IMR-90 (cell line): ENCODE results near the gene WDR5. TPM values are rescaled to one million over a fixed set of nuclear protein-coding genes. Genes with fewer than 3 reads are reported as not detected.

Experiments used
- ATAC-seq: fragments of 200-7000 bp; cut with Tn5 transposase; 2 replicates; pipeline ENCODE4 v1.9.1; 2020; ENCODE audit warnings: low read depth, mild to moderate bottlenecking, moderate library complexity
- BruUV-seq: library from RNA; stranded (reverse); fragments of 400-500 nt; replicated peaks from 2 replicates; lab custom pipeline; 2021; lab: Mats Ljungman, UMichigan
- CTCF ChIA-PET: fragments of 300-600 bp; formaldehyde crosslinking; extraction: SDS; loops from one replicate; lab custom pipeline; 2021; ENCODE audit warnings: antibody characterized with exemption; lab: Yijun Ruan, JAX
- POLR2A ChIA-PET: fragments of 300-600 bp; sonication (Branson Sonifier 250); formaldehyde crosslinking; loops from one replicate; lab custom pipeline; 2022; ENCODE audit warnings: antibody characterized with exemption; ENCODE audit not compliant: unreplicated experiment; lab: Charles Lee
- DNase-seq: peaks from one replicate; pipeline ENCODE4 v3.0.0; 2013
- H2AFZ ChIP-seq: replicated peaks from 2 replicates; pipeline ENCODE3; 2013; ENCODE audit warnings: low read length, mild to moderate bottlenecking; ENCODE audit not compliant: poor library complexity
- H2AK5ac ChIP-seq: 2 replicates; pipeline ENCODE4 v1.6.1; 2013; ENCODE audit warnings: low read depth, low read length, inconsistent platforms
- H2AK9ac ChIP-seq: replicated peaks from 2 replicates; pipeline ENCODE3; 2013; ENCODE audit warnings: mild to moderate bottlenecking, low read depth, low read length, moderate library complexity; ENCODE audit not compliant: poor library complexity
- H2BK120ac ChIP-seq: 2 replicates; pipeline ENCODE4 v1.6.1; 2013; ENCODE audit warnings: low read depth, low read length, inconsistent platforms
- H2BK15ac ChIP-seq: 3 replicates; pipeline ENCODE4 v1.6.1; 2013; ENCODE audit warnings: low read depth, low read length, inconsistent platforms
- H2BK20ac ChIP-seq: 2 replicates; pipeline ENCODE4 v1.6.1; 2013; ENCODE audit warnings: low read depth, mild to moderate bottlenecking, inconsistent platforms, low read length, moderate library complexity
- H2BK5ac ChIP-seq: 2 replicates; pipeline ENCODE4 v1.6.1; 2013; ENCODE audit warnings: mild to moderate bottlenecking, low read depth, low read length, inconsistent platforms; ENCODE audit not compliant: poor library complexity, severe bottlenecking
- H3K14ac ChIP-seq: replicated peaks from 2 replicates; pipeline ENCODE4 v1.6.1; 2013; ENCODE audit warnings: low read depth, low read length, inconsistent platforms
- H3K18ac ChIP-seq: 2 replicates; pipeline ENCODE4 v1.6.1; 2013; ENCODE audit warnings: low read depth, low read length, control low read depth
- H3K23ac ChIP-seq: 2 replicates; pipeline ENCODE4 v1.6.1; 2013; ENCODE audit warnings: low read depth, low read length, inconsistent platforms
- H3K27ac ChIP-seq: 2 replicates; pipeline ENCODE4 v1.5.1; 2013; ENCODE audit warnings: mild to moderate bottlenecking, control low read depth, low read length; ENCODE audit not compliant: insufficient read depth
- H3K27me3 ChIP-seq: 2 replicates; pipeline ENCODE4 v1.6.1; 2013; ENCODE audit warnings: low read length; ENCODE audit not compliant: control insufficient read depth, insufficient read depth
- H3K36me3 ChIP-seq: 2 replicates; pipeline ENCODE4 v1.6.1; 2013; ENCODE audit warnings: low read length, mixed read lengths; ENCODE audit not compliant: control insufficient read depth, insufficient read depth
- H3K4ac ChIP-seq: 2 replicates; pipeline ENCODE4 v1.6.1; 2013; ENCODE audit warnings: low read depth, low read length, inconsistent platforms
- H3K4me1 ChIP-seq: 2 replicates; pipeline ENCODE4 v1.6.1; 2013; ENCODE audit warnings: low read length, mixed read lengths; ENCODE audit not compliant: control insufficient read depth, insufficient read depth
- H3K4me2 ChIP-seq: 2 replicates; pipeline ENCODE4 v1.6.1; 2013; ENCODE audit warnings: low read depth, mild to moderate bottlenecking, control low read depth, low read length, moderate library complexity
- H3K4me3 ChIP-seq: 2 replicates; pipeline ENCODE4 v1.5.1; 2013; ENCODE audit warnings: low read depth, mild to moderate bottlenecking, control low read depth, low read length, moderate library complexity; ENCODE audit not compliant: insufficient read depth
- H3K56ac ChIP-seq: 2 replicates; pipeline ENCODE4 v1.6.1; 2013; ENCODE audit warnings: low read length, inconsistent platforms; ENCODE audit not compliant: insufficient read depth; ENCODE audit errors: extremely low read depth
- H3K79me1 ChIP-seq, 2 experiments: 2 replicates each; pipeline ENCODE4 v1.6.1; 2013; ENCODE audit warnings: low read length in 2 of 2, inconsistent platforms in 1 of 2, low read depth in 1 of 2
- H3K9ac ChIP-seq: 2 replicates; pipeline ENCODE4 v1.6.1; 2013; ENCODE audit warnings: low read depth, low read length, control low read depth
- H3K9me1 ChIP-seq: 2 replicates; pipeline ENCODE4 v1.6.1; 2013; ENCODE audit warnings: low read length, inconsistent platforms; ENCODE audit not compliant: insufficient read depth
- H3K9me3 ChIP-seq: 2 replicates; pipeline ENCODE4 v1.6.1; 2013; ENCODE audit warnings: low read length; ENCODE audit not compliant: control insufficient read depth, insufficient read depth
- H4K20me1 ChIP-seq: 2 replicates; pipeline ENCODE4 v1.6.1; 2013; ENCODE audit warnings: low read length, inconsistent platforms; ENCODE audit not compliant: insufficient read depth
- H4K5ac ChIP-seq: 2 replicates; pipeline ENCODE4 v1.6.1; 2013; ENCODE audit warnings: mild to moderate bottlenecking, low read depth, low read length, control low read depth
- H4K8ac ChIP-seq, 2 experiments: 2 replicates each; pipeline ENCODE4 v1.6.1; 2013; ENCODE audit warnings: low read depth in 2 of 2, low read length in 2 of 2, control low read depth in 1 of 2, inconsistent platforms in 1 of 2
- H4K91ac ChIP-seq: 2 replicates; pipeline ENCODE4 v1.6.1; 2013; ENCODE audit warnings: low read depth, low read length, inconsistent platforms; ENCODE audit not compliant: insufficient read depth
- BHLHE40 ChIP-seq: fragments of 150-350 bp; IDR thresholded peaks from 2 replicates; pipeline ENCODE4 v1.6.1; 2016; ENCODE audit warnings: mild to moderate bottlenecking, low read depth, low read length
- CEBPB ChIP-seq: IDR thresholded peaks from 2 replicates; pipeline ENCODE4 v1.6.1; 2012; ENCODE audit warnings: low read depth, low read length, improper control_type of control experiment
- CHD1 ChIP-seq: IDR thresholded peaks from 2 replicates; pipeline ENCODE4 v1.6.1; 2012; ENCODE audit warnings: low read depth, low read length, improper control_type of control experiment
- FOS ChIP-seq: fragments of 150-350 bp; IDR thresholded peaks from 2 replicates; pipeline ENCODE4 v1.6.1; 2016; ENCODE audit warnings: low read depth, low read length
- MAFK ChIP-seq: IDR thresholded peaks from 2 replicates; pipeline ENCODE4 v1.6.1; 2012; ENCODE audit warnings: low read depth, low read length, improper control_type of control experiment
- MAZ ChIP-seq: IDR thresholded peaks from 2 replicates; pipeline ENCODE4 v1.6.1; 2012; ENCODE audit warnings: low read depth, mild to moderate bottlenecking, low read length, improper control_type of control experiment, moderate library complexity, borderline replicate concordance
- MXI1 ChIP-seq: IDR thresholded peaks from 2 replicates; pipeline ENCODE4 v1.6.1; 2012; ENCODE audit warnings: low read depth, mild to moderate bottlenecking, low read length, moderate library complexity, borderline replicate concordance
- NFE2L2 ChIP-seq: fragments of 150-350 bp; IDR thresholded peaks from 2 replicates; pipeline ENCODE4 v1.6.1; 2016; ENCODE audit warnings: low read depth, mild to moderate bottlenecking, low read length
- RAD21 ChIP-seq: IDR thresholded peaks from 2 replicates; pipeline ENCODE4 v1.6.1; 2012; ENCODE audit warnings: low read length, improper control_type of control experiment
- RFX5 ChIP-seq: IDR thresholded peaks from 2 replicates; pipeline ENCODE4 v1.8.0; 2012; ENCODE audit warnings: low read depth, mild to moderate bottlenecking, low read length, moderate library complexity
- WGBS, 2 experiments: methylation state at CpG; one replicate each; pipeline versions ENCODE4 v1.1.5 to v1.1.7; 2013; ENCODE audit warnings: missing lambda C conversion rate in 2 of 2; ENCODE audit not compliant: insufficient read length in 1 of 2; ENCODE audit errors: extremely low coverage in 2 of 2; 5-methylcytosine and 5-hydroxymethylcytosine counted together
- dilution Hi-C: fragments of 300-500 bp; cut with HindIII; formaldehyde crosslinking; loops from one replicate; pipeline ENCODE4 v1.14.3; 2018; ENCODE audit warnings: low sequenced_read_pairs; ENCODE audit not compliant: unreplicated experiment
- in situ Hi-C: fragments of 300-500 bp; cut with MboI; formaldehyde crosslinking; loops from 3 replicates; pipeline ENCODE4 v1.14.3; 2019; ENCODE audit warnings: low sequenced_read_pairs, inconsistent platforms, mixed read lengths
- intact Hi-C: fragments of 100-400 bp; cut with micrococcal nuclease; formaldehyde crosslinking; loops from 2 replicates; pipeline ENCODE4 v1.10.0; 2022
- polyA plus RNA-seq, 3 experiments: library from polyadenylated mRNA; depleted of rRNA; stranded (reverse); fragments of >200 nt; gene quantifications; 2 replicates each; pipeline ENCODE4 v1.2.3, GENCODE V29; 2012; ENCODE audit warnings: low replicate concordance in 1 of 3
- total RNA-seq: library from RNA; depleted of rRNA; stranded (reverse); fragments of >200 nt; gene quantifications from 2 replicates; pipeline ENCODE4 v1.2.3, GENCODE V29; 2012
- TF ChIP-seq, protein P1 (sequence below): conservative IDR thresholded peaks from 2 replicates; pipeline ENCODE4 v1.5.1; 2012; ENCODE audit warnings: mild to moderate bottlenecking, low read depth, low read length, improper control_type of control experiment
- TF ChIP-seq, protein P2 (sequence below): fragments of 150-350 bp; IDR thresholded peaks from 2 replicates; pipeline ENCODE4 v1.6.1; 2017; ENCODE audit warnings: mild to moderate bottlenecking, antibody characterized with exemption, low read length, low read depth
- TF ChIP-seq, protein P3 (sequence below): fragments of 150-350 bp; IDR thresholded peaks from 2 replicates; pipeline ENCODE4 v1.6.1; 2016; ENCODE audit warnings: low read depth, mild to moderate bottlenecking, low read length, moderate library complexity, borderline replicate concordance

Gene WDR5
- total and polyA plus RNA-seq, 2 of the 4 experiments (the other 2 are of a cell fraction) = 18.3 to 26.6 TPM

DNA sequence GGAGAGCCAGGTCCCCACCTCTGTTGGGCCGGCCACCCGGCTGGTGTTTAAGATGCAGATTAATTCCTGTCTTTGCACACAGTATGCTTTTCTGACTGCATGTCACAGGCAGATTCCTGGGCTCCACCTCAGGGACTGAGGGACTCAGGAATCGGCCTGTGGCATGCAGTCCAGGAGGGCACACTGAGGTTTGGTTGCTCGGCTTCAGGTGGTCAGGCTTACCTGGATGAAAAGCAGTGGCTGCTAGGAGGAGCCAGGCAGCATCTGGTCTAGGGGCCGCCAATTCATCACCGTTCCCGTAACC is 1.1 kb downstream of the WDR5 start:
- peak overlapping the region; percentile 77; the same call in 1 of the 2 replicates for H3K14ac ChIP-seq
- H3K9me1 ChIP-seq = peaks cover 13% of the 10 kb centered on the region; the same call in 1 of the 2 replicates
- no peak for TF ChIP-seq CHD1
- TF ChIP-seq, protein P1, sequence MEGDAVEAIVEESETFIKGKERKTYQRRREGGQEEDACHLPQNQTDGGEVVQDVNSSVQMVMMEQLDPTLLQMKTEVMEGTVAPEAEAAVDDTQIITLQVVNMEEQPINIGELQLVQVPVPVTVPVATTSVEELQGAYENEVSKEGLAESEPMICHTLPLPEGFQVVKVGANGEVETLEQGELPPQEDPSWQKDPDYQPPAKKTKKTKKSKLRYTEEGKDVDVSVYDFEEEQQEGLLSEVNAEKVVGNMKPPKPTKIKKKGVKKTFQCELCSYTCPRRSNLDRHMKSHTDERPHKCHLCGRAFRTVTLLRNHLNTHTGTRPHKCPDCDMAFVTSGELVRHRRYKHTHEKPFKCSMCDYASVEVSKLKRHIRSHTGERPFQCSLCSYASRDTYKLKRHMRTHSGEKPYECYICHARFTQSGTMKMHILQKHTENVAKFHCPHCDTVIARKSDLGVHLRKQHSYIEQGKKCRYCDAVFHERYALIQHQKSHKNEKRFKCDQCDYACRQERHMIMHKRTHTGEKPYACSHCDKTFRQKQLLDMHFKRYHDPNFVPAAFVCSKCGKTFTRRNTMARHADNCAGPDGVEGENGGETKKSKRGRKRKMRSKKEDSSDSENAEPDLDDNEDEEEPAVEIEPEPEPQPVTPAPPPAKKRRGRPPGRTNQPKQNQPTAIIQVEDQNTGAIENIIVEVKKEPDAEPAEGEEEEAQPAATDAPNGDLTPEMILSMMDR = no peak
- TF ChIP-seq, protein P2, sequence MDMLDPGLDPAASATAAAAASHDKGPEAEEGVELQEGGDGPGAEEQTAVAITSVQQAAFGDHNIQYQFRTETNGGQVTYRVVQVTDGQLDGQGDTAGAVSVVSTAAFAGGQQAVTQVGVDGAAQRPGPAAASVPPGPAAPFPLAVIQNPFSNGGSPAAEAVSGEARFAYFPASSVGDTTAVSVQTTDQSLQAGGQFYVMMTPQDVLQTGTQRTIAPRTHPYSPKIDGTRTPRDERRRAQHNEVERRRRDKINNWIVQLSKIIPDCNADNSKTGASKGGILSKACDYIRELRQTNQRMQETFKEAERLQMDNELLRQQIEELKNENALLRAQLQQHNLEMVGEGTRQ = no peak
- TF ChIP-seq, protein P3, sequence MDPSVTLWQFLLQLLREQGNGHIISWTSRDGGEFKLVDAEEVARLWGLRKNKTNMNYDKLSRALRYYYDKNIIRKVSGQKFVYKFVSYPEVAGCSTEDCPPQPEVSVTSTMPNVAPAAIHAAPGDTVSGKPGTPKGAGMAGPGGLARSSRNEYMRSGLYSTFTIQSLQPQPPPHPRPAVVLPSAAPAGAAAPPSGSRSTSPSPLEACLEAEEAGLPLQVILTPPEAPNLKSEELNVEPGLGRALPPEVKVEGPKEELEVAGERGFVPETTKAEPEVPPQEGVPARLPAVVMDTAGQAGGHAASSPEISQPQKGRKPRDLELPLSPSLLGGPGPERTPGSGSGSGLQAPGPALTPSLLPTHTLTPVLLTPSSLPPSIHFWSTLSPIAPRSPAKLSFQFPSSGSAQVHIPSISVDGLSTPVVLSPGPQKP = no peak
- TF ChIP-seq RAD21 = no peak
- no peak for TF ChIP-seq FOS
- no peak for TF ChIP-seq BHLHE40
- TF ChIP-seq CEBPB = no peak
- no peak for TF ChIP-seq MAFK
- TF ChIP-seq RFX5 = no peak
- TF ChIP-seq MAZ = no peak
- no peak for TF ChIP-seq NFE2L2
- TF ChIP-seq MXI1 = no peak
- H2AK5ac ChIP-seq = no peak overlapping the region
- no peak overlapping the region for H4K5ac ChIP-seq
- dilution Hi-C loops = no loop called here
- peaks cover 14% of the 10 kb centered on the region for H3K36me3 ChIP-seq
- H2BK20ac ChIP-seq = no peak overlapping the region
- H2BK15ac ChIP-seq = no peak overlapping the region
- BruUV-seq = no TSS peak
- no peak overlapping the region; the same call in 1 of the 2 replicates for H3K56ac ChIP-seq
- peak overlapping the region; percentile 0 for H2AFZ ChIP-seq
- peak overlapping the region; percentile 93 for H3K9ac ChIP-seq
- H3K4ac ChIP-seq = no peak overlapping the region
- no peak overlapping the region for H3K18ac ChIP-seq
- peaks cover 35 to 47% of the 10 kb centered on the region in 2 experiments for H3K79me1 ChIP-seq
- no peak overlapping the region for H4K91ac ChIP-seq
- peak overlapping the region; percentile 15; the same call in 1 of the 2 replicates for H3K27ac ChIP-seq
- H3K4me1 ChIP-seq = peaks cover 16% of the 10 kb centered on the region
- H3K27me3 ChIP-seq = no peaks in the 10 kb centered on the region
- peak overlapping the region; percentile 94 for H2AK9ac ChIP-seq
- H4K8ac ChIP-seq = peak overlapping the region in 1 of 2 experiments; percentile 48; a peak in 1 of 4 replicates
- H2BK120ac ChIP-seq = no peak overlapping the region
- ChIA-PET POLR2A (no interaction called here), CTCF (no interaction called here)
- 47% methylated on average over 5 of the region's 7 CpGs; no CpG with 5 or more reads in 1 of the 2 experiments for WGBS, 2 experiments
- peak overlapping the region; percentile 81 for H3K4me3 ChIP-seq
- in situ Hi-C loops = loop anchor here (25.0 kb wide), 1 partner anchor 350 kb away; no protein-coding TSS in a partner anchor
- DNase-seq = no peak
- H3K4me2 ChIP-seq = peak overlapping the region; percentile 92
- peaks cover 34% of the 10 kb centered on the region for H4K20me1 ChIP-seq
- peak overlapping the region; percentile 85 for H3K23ac ChIP-seq
- intact Hi-C loops = loop anchor here (2.0 kb wide), 1 partner anchor 70 kb away; no protein-coding TSS in a partner anchor
- no peak for ATAC-seq
- no peak overlapping the region for H2BK5ac ChIP-seq
- no peaks in the 10 kb centered on the region for H3K9me3 ChIP-seq
